AG04450 (cell line): ENCODE results near the gene ANXA6. TPM values are rescaled to one million over a fixed set of nuclear protein-coding genes. Genes with fewer than 3 reads are reported as not detected.

ENCODE experiments used
- CTCF ChIA-PET: fragments of 300-600, 350-600 bp; formaldehyde crosslinking; extraction: SDS; loops from one replicate; lab custom pipeline; 2022; ENCODE audit warnings: antibody characterized with exemption, inconsistent platforms; lab: Charles Lee
- POLR2A ChIA-PET: fragments of 350-600 bp; formaldehyde crosslinking; extraction: SDS; loops from one replicate; lab custom pipeline; 2021; ENCODE audit warnings: antibody characterized with exemption, inconsistent platforms; lab: Yijun Ruan, JAX
- DNase-seq: peaks from one replicate; pipeline ENCODE4 v3.0.0-alpha.2; 2011; ENCODE audit warnings: low read depth, low spot score
- H3K27ac ChIP-seq: one replicate; pipeline ENCODE4 v1.5.1; 2012; ENCODE audit warnings: low read depth, low read length, control low read depth
- H3K27me3 ChIP-seq: one replicate; pipeline ENCODE4 v1.6.0; 2012; ENCODE audit warnings: low read length; ENCODE audit not compliant: control insufficient read depth, insufficient read depth
- H3K4me3 ChIP-seq: 2 replicates; pipeline ENCODE4 v1.5.1; 2011; ENCODE audit warnings: mild to moderate bottlenecking, low read depth, low read length, control low read depth
- H3K9me3 ChIP-seq: 2 replicates; pipeline ENCODE4 v1.5.1; 2012; ENCODE audit warnings: low read length; ENCODE audit not compliant: control insufficient read depth, insufficient read depth
- CTCF ChIP-seq: IDR thresholded peaks from 2 replicates; pipeline ENCODE4 v1.5.1; 2011; ENCODE audit warnings: low read depth, low read length, control low read depth, inconsistent platforms
- polyA plus RNA-seq: library from polyadenylated mRNA; depleted of rRNA; stranded (reverse); fragments of >200 nt; gene quantifications from 2 replicates; pipeline ENCODE4 v1.2.3, GENCODE V29; 2011

ANXA6 gene
- polyA plus RNA-seq, 1 experiment = 502 TPM

- no peak overlapping the region for H3K4me3 ChIP-seq
- no peaks in the 10 kb centered on the region for H3K27me3 ChIP-seq
- no peaks in the 10 kb centered on the region for H3K9me3 ChIP-seq
- no peak for DNase-seq
- ChIA-PET CTCF (interaction anchor here (0.6 to 8.6 kb wide), 52 partner anchors 9 to 536 kb away, joined by 3 to 526 read pairs (median 8); partner anchors contain the start of genes ANXA6, GM2A, GPX3 and TNIP1), POLR2A (interaction anchor here (1.4 to 2.5 kb wide), 2 partner anchors 11 to 63 kb away, joined by 4 to 7 read pairs; no protein-coding TSS in a partner anchor)
- TF ChIP-seq CTCF = peak; percentile 100
- no peak overlapping the region for H3K27ac ChIP-seq
Measured at GRCh38 chr5:151115272-151115905, 42.2 kb downstream of the ANXA6 start.

- H3K27me3 ChIP-seq = no peaks in the 10 kb centered on the region
- POLR2A ChIA-PET = no interaction called here
- no peak for TF ChIP-seq CTCF
- no peaks in the 10 kb centered on the region for H3K9me3 ChIP-seq
- no peak overlapping the region for H3K4me3 ChIP-seq
- DNase-seq = no peak
- CTCF ChIA-PET = interaction anchor here (2.8 to 8.6 kb wide), 5 partner anchors 12 to 110 kb away, joined by 37 to 526 read pairs (median 99); no protein-coding TSS in a partner anchor
- H3K27ac ChIP-seq = no peak overlapping the region
Measured at GRCh38 chr5:151113651-151114050, 43.9 kb downstream of the ANXA6 start.

GRCh38 chr5:151110992-151111391, 46.6 kb downstream of the ANXA6 start:
- CTCF ChIA-PET = interaction anchor here (1.7 to 8.6 kb wide), 3 partner anchors 15 to 63 kb away, joined by 8 to 526 read pairs (median 18); no protein-coding TSS in a partner anchor
- no peaks in the 10 kb centered on the region for H3K9me3 ChIP-seq
- H3K27ac ChIP-seq = no peak overlapping the region
- no peak for DNase-seq
- TF ChIP-seq CTCF = no peak
- no peaks in the 10 kb centered on the region for H3K27me3 ChIP-seq
- H3K4me3 ChIP-seq = no peak overlapping the region
- POLR2A ChIA-PET = interaction anchor here (0.6 to 0.9 kb wide), 2 partner anchors 9 to 39 kb away, joined by 3 read pairs; no protein-coding TSS in a partner anchor

- POLR2A ChIA-PET = interaction anchor here (0.6 to 1.1 kb wide), 3 partner anchors 8 to 17 kb away, joined by 3 to 5 read pairs (median 3); no protein-coding TSS in a partner anchor
- no peaks in the 10 kb centered on the region for H3K9me3 ChIP-seq
- H3K27ac ChIP-seq = no peak overlapping the region
- CTCF ChIA-PET = interaction anchor here (0.5 to 3.0 kb wide), 4 partner anchors 8 to 62 kb away, joined by 3 to 18 read pairs (median 12); no protein-coding TSS in a partner anchor
- TF ChIP-seq CTCF = no peak
- no peak for DNase-seq
- no peak overlapping the region for H3K4me3 ChIP-seq
- no peaks in the 10 kb centered on the region for H3K27me3 ChIP-seq
Measured at GRCh38 chr5:151110122-151110681, 47.4 kb downstream of the ANXA6 start.
